ENCODE measurements around the gene DNASE1L1. TPM values are rescaled to one million over a fixed set of nuclear protein-coding genes. Genes with fewer than 3 reads are reported as not detected.

DNASE1L1 gene
- total and polyA plus RNA-seq, 2 of the 13 experiments (the other 11 are each of a cell fraction or from before 2014, with no cell fraction given): 4.7 to 12.3 TPM

DNA sequence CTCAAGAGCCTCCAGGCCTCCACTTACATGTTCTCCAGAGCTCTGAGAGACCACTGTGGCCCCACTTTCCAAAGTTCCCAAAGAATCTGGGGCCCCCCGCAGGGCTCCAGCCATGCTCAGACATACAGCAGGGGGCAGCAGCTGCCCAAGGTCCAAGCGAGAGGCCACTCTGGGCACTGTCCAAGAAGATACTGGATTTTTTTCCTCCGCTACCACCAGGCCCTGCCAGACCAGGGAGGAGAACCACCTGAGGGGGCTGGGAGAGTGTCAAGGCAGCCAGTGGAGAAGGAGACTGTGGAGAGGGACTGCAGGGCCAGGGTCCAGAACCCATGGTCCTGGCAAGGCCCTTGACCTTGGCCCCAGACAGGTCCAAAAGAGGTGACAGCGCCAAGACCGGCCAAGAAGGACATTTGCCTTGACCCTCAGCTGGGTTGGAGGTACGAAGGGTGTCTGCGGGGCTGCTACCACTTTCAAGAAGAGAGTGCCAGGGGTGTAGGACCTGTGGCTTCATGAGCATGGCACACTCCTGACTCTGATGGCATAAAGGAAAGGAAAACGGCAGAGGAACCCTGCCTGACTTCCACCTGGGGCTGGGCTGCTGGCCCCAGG is 24.7 kb downstream of the DNASE1L1 start:
- no CpG with 5 or more reads among the region's 8 CpGs for WGBS (ENCODE audit: low lambda C conversion rate)
- CTCF ChIA-PET (ENCODE audit: low intra/inter-chr PET ratio, low total read pairs): interaction anchor here (1.2 to 1.5 kb wide), 3 partner anchors 150 to 152 kb away, joined by 3 to 5 read pairs (median 4); no protein-coding TSS in a partner anchor
- no peak for DNase-seq (ENCODE audit: low spot score)
- ATAC-seq: peak; percentile 21
- 0 out of 2 replicates have a peak overlapping the region, but pooled peaks have one; percentile 34 for H3K9ac ChIP-seq (ENCODE audit: insufficient read depth, low read depth, low read length)
- peak; percentile 4 for FAIRE-seq
- BruUV-seq (replicated peaks): no TSS peak
- no peak overlapping the region for H2AFZ ChIP-seq (ENCODE audit: low read length)
- intact Hi-C loops (cut with micrococcal nuclease; ENCODE audit: unreplicated experiment) (no loop called here), in situ Hi-C loops (cut with HindIII; ENCODE audit: extremely low pct_ligation_motif_present, low pct_unique_long_range_greater_than_20kb) (no loop called here)
- no peak overlapping the region for H3K27ac ChIP-seq (ENCODE audit: extremely low read length, insufficient read depth, low read length)
- H3K4me1 ChIP-seq (ENCODE audit: insufficient read depth, low read length): peaks cover 19% of the 10 kb centered on the region
- peak overlapping the region in 2 of 3 experiments; percentile 31 to 65; a peak in 3 of 6 replicates for H3K4me3 ChIP-seq (replicated peaks in 1 of 3; ENCODE audit: insufficient read depth in 1 of 3, low read depth in 2 of 3, low read length in 3 of 3)
- POLR2A ChIA-PET: interaction anchor here (0.8 to 1.7 kb wide), 3 partner anchors 11 to 13 kb away, joined by 3 to 5 read pairs (median 4); partner anchors contain the start of gene RPL10
- no peaks in the 10 kb centered on the region for H3K36me3 ChIP-seq (replicated peaks in 1 of 2; ENCODE audit: control insufficient read depth in 1 of 2, insufficient read depth in 2 of 2, low read length in 2 of 2)
- no peaks in the 10 kb centered on the region for H3K9me3 ChIP-seq (ENCODE audit: low read length)
- no peaks in the 10 kb centered on the region for H4K20me1 ChIP-seq (ENCODE audit: insufficient read depth, low read length)
- H3K27me3 ChIP-seq (ENCODE audit: control insufficient read depth in 1 of 2, insufficient read depth in 2 of 2, low read length in 2 of 2): no peaks in the 10 kb centered on the region
- peaks cover 8% of the 10 kb centered on the region for H3K79me2 ChIP-seq (ENCODE audit: insufficient read depth, low read length)
- H3K4me2 ChIP-seq (ENCODE audit: low read depth, low read length): peak overlapping the region; percentile 72
- TF ChIP-seq PAF1 (CRISPR knock-in tag; IDR thresholded peaks at IDR 0.05): no peak
- no peak for TF ChIP-seq XBP1 (CRISPR knock-in tag; IDR thresholded peaks at IDR 0.05)
- no peak for TF ChIP-seq ZNF788 (CRISPR knock-in tag; IDR thresholded peaks at IDR 0.05; ENCODE audit: borderline replicate concordance)
- no peak for TF ChIP-seq ZNF44 (CRISPR knock-in tag; IDR thresholded peaks at IDR 0.05)
- no peak for TF ChIP-seq ZBTB38 (CRISPR knock-in tag; IDR thresholded peaks at IDR 0.05)
- no peak for TF ChIP-seq PHF21A (CRISPR knock-in tag; IDR thresholded peaks at IDR 0.05)
- TF ChIP-seq, protein P1, sequence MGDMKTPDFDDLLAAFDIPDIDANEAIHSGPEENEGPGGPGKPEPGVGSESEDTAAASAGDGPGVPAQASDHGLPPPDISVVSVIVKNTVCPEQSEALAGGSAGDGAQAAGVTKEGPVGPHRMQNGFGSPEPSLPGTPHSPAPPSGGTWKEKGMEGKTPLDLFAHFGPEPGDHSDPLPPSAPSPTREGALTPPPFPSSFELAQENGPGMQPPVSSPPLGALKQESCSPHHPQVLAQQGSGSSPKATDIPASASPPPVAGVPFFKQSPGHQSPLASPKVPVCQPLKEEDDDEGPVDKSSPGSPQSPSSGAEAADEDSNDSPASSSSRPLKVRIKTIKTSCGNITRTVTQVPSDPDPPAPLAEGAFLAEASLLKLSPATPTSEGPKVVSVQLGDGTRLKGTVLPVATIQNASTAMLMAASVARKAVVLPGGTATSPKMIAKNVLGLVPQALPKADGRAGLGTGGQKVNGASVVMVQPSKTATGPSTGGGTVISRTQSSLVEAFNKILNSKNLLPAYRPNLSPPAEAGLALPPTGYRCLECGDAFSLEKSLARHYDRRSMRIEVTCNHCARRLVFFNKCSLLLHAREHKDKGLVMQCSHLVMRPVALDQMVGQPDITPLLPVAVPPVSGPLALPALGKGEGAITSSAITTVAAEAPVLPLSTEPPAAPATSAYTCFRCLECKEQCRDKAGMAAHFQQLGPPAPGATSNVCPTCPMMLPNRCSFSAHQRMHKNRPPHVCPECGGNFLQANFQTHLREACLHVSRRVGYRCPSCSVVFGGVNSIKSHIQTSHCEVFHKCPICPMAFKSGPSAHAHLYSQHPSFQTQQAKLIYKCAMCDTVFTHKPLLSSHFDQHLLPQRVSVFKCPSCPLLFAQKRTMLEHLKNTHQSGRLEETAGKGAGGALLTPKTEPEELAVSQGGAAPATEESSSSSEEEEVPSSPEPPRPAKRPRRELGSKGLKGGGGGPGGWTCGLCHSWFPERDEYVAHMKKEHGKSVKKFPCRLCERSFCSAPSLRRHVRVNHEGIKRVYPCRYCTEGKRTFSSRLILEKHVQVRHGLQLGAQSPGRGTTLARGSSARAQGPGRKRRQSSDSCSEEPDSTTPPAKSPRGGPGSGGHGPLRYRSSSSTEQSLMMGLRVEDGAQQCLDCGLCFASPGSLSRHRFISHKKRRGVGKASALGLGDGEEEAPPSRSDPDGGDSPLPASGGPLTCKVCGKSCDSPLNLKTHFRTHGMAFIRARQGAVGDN (CRISPR knock-in tag; IDR thresholded peaks at IDR 0.05): peak; percentile 38
- TF ChIP-seq, protein P2, sequence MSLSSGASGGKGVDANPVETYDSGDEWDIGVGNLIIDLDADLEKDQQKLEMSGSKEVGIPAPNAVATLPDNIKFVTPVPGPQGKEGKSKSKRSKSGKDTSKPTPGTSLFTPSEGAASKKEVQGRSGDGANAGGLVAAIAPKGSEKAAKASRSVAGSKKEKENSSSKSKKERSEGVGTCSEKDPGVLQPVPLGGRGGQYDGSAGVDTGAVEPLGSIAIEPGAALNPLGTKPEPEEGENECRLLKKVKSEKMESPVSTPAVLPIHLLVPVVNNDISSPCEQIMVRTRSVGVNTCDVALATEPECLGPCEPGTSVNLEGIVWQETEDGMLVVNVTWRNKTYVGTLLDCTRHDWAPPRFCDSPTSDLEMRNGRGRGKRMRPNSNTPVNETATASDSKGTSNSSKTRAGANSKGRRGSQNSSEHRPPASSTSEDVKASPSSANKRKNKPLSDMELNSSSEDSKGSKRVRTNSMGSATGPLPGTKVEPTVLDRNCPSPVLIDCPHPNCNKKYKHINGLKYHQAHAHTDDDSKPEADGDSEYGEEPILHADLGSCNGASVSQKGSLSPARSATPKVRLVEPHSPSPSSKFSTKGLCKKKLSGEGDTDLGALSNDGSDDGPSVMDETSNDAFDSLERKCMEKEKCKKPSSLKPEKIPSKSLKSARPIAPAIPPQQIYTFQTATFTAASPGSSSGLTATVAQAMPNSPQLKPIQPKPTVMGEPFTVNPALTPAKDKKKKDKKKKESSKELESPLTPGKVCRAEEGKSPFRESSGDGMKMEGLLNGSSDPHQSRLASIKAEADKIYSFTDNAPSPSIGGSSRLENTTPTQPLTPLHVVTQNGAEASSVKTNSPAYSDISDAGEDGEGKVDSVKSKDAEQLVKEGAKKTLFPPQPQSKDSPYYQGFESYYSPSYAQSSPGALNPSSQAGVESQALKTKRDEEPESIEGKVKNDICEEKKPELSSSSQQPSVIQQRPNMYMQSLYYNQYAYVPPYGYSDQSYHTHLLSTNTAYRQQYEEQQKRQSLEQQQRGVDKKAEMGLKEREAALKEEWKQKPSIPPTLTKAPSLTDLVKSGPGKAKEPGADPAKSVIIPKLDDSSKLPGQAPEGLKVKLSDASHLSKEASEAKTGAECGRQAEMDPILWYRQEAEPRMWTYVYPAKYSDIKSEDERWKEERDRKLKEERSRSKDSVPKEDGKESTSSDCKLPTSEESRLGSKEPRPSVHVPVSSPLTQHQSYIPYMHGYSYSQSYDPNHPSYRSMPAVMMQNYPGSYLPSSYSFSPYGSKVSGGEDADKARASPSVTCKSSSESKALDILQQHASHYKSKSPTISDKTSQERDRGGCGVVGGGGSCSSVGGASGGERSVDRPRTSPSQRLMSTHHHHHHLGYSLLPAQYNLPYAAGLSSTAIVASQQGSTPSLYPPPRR (CRISPR knock-in tag; IDR thresholded peaks at IDR 0.05; ENCODE audit: borderline replicate concordance): no peak
- TF ChIP-seq, protein P3, sequence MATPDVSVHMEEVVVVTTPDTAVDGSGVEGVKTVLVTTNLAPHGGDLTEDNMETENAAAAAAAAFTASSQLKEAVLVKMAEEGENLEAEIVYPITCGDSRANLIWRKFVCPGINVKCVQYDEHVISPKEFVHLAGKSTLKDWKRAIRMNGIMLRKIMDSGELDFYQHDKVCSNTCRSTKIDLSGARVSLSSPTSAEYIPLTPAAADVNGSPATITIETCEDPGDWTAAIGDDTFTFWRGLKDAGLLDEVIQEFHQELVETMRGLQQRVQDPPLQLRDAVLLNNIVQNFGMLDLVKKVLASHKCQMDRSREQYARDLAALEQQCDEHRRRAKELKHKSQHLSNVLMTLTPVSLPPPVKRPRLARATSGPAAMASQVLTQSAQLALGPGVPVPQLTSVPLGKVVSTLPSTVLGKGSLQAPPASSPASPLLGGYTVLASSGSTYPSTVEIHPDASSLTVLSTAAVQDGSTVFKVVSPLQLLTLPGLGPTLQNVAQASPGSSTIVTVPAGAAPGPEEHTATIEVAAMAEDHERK (CRISPR knock-in tag; IDR thresholded peaks at IDR 0.05; ENCODE audit: low read depth): no peak
- TF ChIP-seq, protein P4, sequence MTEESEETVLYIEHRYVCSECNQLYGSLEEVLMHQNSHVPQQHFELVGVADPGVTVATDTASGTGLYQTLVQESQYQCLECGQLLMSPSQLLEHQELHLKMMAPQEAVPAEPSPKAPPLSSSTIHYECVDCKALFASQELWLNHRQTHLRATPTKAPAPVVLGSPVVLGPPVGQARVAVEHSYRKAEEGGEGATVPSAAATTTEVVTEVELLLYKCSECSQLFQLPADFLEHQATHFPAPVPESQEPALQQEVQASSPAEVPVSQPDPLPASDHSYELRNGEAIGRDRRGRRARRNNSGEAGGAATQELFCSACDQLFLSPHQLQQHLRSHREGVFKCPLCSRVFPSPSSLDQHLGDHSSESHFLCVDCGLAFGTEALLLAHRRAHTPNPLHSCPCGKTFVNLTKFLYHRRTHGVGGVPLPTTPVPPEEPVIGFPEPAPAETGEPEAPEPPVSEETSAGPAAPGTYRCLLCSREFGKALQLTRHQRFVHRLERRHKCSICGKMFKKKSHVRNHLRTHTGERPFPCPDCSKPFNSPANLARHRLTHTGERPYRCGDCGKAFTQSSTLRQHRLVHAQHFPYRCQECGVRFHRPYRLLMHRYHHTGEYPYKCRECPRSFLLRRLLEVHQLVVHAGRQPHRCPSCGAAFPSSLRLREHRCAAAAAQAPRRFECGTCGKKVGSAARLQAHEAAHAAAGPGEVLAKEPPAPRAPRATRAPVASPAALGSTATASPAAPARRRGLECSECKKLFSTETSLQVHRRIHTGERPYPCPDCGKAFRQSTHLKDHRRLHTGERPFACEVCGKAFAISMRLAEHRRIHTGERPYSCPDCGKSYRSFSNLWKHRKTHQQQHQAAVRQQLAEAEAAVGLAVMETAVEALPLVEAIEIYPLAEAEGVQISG (CRISPR knock-in tag; IDR thresholded peaks at IDR 0.05): peak; percentile 84

Measured in HepG2 (cell line).